GM19455 (cell line): ENCODE results near the gene PCBP1.
"Not testable (repeated sequence)": the region's sequence is repeated elsewhere in the genome, so short reads cannot be mapped to it uniquely, and the experiment has no call there.

Source experiments
- ATAC-seq: cut with Tn5 transposase; IDR thresholded peaks from one replicate; pipeline ENCODE4 v1.9.1; 2021; ENCODE audit not compliant: unreplicated experiment

The PCBP1 gene

DNA sequence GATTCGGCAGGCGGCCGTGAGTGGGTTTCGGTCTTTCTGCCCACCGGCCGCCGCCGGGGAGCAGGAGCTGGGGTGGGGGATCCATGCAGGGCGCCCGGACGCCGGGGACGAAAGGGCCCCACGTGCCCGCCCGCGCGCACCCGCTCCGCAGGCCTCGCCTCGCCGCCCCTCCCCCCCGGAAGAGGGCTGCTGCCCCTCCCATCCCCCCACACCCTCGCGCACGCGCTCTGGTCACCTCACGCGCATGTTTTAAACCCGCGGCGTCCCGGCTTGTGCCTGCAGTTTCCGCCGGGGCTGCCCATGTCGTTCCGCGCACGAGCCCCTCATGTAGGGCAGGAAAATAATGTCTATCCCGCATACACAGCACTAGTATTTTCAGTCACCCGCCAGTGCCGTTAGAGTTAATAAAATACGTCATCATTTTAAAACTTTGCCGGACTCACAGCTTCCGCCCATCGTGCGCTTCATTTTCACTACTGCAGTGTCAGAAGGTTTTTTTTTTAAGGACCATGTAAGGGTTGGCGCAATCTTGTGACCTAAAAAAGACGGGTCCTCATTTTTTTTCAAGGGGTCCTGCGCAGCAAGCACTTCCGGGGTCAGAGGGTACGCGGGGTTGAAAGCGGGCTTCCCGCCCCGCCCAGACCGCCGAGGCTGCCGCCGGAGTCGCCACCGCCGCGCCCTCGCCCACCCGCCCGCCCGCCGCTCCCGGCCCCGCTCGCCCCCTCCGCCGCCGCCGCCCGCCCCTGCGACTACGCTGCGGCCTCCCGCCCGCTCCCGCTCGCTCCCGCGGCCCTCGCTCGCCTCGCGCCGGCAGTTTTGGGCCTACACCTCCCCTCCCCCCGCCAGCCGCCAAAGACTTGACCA is at the start of gene PCBP1:
Gene PCBP1, plus strand, starts transcription at position 640 of the 864 bp plus-strand sequence. CDS start 267 bp downstream, outside the sequence.
- ATAC-seq, result peak; percentile 35

DNA sequence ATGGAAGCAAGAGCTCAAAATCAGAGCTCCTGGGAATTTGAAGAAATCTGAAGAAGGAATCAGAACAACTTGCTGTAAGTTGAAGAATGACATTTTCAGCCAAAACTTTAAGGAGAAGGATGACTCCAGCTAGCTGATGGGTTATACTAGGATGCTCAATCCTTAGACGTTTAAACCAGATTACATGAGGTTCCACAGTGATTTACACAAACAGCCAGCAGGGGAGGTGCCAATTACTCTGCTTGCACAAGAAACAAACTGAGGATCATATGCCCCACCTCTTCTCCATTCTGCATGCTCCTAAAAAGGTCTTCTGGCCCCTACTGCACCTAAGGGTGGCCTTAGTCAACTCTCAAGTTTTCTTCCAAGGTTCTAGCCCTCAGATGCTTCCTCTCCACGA is 47.9 kb upstream of the PCBP1 start:
- no peak for ATAC-seq

DNA sequence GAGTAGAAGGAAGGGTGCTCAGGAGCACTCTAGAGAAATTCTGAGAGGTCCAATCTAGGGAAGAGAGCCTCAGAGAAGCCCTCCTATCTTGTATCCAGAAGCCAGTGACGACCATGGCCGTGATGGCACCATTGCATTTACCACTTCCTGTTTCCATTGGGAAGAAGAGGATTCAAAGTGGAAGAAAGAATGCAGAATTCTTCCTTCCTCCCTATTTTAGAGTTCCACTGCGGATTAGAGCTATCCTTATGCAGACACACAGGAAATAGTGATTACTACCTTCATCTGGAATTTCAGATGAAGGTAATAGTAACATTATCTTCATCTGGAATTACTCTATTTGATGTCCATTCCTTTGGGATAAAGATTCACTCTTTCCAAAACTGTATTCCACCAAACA is 45.6 kb upstream of the PCBP1 start:
- ATAC-seq, result no peak

DNA sequence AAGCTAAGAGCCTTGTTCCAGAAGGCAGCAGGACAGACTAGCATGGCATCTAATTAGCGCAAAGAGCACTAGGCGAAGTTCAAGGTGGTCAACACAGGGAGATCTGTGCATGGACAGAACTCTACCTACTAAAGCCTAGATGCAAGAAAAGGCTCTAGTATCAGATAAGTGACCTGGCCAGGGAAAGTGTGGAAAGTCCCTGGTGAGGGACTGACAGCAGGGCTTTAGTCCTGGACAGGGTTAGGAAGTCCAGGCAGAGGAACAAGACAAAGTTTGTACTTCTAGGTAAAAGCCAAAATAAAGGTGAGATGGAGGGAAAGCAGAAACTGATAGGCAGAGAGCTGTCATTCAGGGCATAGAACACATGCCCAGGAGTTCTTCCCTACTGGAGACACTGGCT is 45.0 kb upstream of the PCBP1 start:
- ATAC-seq, result no peak

DNA sequence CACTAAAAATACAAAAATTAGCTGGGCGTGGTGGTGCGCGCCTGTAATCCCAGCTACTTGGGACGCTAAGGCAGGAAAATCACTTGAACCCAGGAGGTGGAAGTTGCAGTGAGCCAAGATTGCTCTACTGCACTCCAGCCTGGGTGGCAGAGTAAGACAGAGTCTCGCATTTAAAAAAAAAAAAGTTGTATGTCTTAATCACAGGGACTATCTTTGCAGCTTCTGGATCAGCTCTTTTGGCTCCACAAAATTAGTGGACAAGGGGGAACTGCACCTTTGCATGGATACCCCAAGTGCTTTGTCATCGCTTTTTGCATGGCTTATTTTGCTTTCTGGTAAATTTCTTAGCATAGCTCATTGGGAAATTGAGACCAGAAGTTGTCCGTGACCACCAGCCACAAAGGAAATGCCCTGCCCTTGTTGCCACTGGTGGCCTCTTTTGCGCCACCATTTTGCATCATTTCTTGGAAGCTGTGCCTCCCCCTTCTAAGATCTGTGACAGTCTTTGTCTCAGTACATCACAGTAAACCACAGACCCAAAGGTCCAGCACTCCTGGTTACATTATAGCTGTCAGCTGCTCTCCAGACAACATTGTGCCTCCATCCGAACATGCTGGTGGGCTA is 43.9 kb upstream of the PCBP1 start:
- no peak for ATAC-seq

DNA sequence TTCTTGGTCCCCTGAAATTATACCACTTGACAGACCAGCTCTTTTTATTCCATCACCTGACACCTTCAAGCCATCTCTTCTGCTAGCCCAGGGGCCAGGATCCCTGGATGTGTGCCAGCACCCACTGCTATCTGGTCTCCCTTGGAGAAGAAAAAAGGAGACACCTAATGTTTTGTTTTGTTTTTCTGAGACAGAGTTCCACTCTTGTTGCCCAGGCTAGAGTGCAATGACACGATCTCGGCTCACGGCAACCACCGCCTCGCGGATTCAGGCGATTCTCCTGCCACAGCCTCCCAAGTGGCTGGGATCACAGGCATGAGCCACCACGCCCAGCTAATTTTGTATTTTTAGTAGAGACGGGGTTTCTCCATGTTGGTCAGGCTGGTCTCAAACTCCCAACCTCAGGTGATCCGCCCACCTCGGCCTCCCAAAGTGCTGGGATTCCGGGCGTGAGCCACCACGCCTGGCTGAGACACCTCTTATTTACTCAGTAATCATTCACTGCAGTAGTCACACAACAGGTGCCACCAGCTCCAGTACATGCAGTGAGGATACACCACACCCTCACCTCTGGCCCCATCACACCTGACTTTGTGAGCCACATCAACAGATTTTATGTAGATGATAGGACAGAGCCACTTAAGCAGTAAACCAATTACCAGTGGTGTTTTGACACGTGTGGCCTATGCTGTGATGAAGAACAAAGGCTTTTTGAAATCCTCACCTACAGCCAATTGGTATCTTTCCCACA is 42.8 kb upstream of the PCBP1 start:
- no peak for ATAC-seq

DNA sequence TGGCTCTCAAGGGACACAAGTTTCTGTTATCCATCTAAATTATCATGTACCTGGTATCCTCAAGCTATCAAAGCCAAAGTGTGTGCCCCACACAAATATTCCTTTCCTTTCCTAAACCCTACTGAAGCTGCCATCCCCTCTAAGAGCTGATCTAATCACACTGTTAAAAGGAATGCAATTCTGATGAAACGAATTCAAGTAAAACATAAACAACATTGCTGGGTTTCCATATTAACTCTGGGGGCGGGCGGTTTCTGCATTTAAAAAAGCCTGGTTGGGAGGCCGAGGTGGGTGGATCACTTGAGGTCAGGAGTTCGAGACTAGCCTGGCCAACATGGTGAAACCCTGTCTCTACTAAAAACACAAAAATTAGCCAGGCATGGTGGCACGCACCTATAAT is 41.9 kb upstream of the PCBP1 start:
- ATAC-seq, result no peak

DNA sequence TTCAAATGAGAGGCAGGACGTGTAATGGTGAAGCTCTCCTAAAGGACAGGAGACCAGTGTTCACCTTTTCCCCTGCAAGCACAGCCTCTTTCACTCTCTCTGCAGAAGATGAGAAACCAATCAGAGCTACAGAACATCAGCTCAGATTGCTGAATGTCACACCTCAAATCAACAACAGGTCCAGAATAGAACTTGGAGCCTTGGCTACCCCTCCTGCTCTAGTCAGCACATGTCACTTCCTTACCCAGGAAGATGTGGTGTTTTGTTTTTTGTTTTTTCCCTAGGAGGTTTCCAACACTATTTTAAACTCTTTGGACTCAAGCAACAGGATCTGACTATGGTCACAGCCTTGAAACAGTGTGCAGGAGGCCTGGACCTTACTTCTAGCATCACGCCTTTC is 41.3 kb upstream of the PCBP1 start:
- no peak for ATAC-seq

DNA sequence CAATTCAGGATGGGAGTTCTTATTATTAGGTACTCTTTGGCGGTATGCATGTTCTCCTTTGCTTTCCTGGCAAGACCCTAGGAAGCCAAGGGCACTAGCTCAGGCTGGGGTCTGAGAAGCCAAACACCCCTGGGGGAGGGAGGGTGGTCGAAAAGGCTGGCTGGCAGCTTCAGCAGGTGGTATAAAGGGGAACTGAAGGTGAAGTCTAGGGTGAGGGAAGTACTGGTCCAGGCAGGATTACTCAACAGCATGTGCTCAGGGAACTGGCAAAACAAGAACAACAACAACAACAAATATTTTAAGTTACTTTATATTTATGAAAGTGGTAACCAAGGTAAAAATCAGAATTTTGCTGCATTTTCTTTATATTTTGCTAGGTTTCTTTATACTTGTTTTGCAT is 40.7 kb upstream of the PCBP1 start:
- no peak for ATAC-seq

DNA sequence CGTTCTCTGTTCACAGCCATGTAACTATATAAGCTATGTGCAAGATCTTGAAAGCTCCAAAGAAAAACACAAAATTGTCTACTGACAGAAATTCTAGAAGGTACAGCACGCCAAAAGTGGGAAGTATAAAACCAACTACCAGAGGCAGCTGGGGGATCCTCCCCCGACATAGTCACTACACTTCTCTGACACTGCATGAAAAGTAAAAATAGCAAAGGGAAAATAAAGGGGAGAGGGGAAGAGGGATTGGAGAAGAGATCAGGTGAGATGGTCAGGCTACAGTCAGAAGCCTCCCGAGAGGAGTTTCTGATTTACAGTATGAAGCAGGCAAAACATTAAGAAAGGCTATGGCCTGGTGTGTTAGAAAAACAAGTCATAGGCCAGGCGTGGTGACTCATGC is 39.8 kb upstream of the PCBP1 start:
- ATAC-seq, result no peak

DNA sequence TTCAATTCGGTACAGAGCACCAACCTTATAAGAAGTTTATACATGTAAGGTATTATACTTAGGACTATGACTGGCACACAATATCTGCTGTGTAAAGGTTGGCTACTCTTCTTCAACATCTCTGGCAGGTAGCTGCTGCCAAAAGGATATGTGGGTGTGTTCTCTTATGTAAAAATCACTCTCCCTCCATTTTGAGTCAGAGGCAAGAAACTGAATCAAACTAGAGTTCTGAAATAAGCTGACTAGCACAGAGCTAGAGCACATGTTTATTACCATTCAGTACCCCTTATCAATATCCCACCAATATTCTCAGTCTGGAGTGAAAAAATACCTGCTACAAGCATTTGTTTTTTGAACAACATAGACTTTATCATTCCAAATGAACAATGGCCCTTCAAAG is 38.0 kb upstream of the PCBP1 start:
- no peak for ATAC-seq

DNA sequence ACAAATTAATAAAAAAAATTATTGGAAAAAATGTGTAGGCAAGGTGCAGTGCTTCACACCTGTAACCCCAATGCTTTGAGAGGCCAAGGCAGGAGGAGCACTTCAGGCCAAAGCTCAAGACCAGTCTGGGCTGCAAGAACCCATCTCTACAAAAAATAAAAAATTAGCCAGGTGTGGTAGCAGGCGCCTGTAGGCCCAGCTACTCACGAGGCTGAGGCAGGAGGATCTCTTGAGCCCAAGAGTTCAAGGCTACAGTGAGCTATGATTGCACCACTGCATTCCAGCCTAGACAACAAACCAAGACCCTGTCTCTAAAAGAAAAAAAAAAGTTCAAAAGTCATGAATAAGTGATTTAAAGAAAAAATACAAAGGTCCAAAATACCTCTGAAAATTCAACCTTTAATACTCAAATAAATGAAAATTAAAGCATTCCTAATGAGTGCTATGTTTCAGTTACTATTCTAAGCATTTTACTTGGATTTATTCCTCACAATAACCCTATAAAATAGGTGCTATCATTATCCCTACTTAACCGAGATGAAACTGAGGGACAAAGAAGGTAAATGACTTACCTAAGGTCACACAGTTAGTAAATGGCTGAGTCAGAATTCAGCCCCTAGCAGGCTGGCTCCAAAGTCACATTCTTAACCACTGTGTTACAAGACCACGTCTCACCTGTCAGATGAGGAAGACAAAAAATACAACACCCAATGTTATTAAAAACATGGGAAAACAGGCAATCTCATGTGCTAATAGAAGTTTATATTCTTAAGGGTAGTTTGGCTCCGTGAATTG is 36.4 kb upstream of the PCBP1 start:
- ATAC-seq, result no peak

DNA sequence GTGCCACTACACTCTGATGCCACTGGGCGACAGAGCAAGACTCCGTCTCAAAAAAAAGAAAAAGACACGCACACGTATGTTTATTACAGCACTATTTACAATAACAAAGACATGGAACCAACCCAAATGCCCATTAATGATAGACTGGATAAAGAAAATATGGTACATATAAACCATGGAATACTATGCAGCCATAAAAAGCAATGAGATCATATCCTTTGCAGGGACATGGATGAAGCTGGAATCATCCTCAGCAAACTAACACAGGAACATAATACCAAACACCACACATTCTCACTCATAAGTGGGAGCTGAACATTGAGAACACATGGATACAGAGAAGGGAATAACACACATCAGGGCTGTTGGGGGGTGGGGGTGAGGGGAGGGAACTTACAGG is 32.0 kb upstream of the PCBP1 start:
- not testable (repeated sequence) for ATAC-seq

DNA sequence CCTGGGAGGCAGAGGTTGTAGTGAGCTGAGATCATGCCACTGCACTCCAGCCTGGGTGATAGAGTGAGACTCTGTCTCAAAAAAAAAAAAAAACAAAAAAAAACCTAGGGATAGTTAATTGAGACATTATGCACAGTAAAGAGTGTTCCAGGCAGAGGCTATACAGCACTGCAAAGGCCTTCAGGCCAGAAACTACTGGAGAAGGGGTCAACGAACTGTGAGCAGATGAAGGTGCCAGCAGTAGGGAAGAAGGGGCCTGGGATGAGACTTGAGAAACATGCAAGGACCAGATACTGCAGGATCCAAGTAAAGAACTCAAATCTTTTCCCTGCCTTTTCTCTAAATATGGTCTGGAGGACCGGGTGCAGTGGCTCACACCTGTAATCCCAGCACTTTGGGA is 26.0 kb upstream of the PCBP1 start:
- no peak for ATAC-seq

DNA sequence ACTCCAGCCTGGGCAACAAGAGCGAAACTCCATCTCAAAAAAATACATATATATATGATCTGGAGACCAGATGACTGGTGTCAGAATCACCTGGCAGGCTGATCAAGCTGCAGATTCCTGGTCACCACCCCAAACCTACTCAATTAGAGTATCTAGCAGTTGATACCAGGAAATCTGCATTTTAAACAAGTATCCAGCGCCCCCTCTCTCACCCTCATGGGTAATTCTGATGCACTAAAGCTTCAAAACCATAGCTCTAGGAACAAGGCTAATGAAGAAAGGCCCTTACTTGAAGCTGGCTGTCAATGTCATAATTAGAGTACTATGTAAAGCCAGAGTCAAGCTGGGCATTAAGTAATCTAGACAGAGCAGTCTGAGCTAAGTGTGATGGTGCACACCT is 25.0 kb upstream of the PCBP1 start:
- no peak for ATAC-seq

DNA sequence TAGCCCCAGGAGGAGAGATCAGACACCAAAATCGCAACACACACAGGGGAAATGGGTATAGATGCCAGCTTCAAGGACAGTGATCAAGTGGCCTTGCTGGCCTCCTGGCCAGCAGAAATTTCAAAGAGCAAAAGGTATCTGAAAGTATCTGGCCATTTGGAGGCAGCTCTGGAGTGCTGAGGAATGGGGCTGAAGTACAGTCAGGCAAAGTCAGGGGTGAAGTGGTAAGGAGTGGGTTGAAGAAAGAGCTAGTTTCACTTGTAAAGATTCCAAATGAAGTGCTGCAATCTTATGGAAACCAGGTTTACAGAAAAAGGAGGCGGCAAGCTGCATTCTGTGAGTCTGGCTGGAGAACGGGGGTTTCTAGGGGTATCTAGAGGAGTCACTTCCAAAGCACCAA is 19.2 kb upstream of the PCBP1 start:
- ATAC-seq, result no peak

DNA sequence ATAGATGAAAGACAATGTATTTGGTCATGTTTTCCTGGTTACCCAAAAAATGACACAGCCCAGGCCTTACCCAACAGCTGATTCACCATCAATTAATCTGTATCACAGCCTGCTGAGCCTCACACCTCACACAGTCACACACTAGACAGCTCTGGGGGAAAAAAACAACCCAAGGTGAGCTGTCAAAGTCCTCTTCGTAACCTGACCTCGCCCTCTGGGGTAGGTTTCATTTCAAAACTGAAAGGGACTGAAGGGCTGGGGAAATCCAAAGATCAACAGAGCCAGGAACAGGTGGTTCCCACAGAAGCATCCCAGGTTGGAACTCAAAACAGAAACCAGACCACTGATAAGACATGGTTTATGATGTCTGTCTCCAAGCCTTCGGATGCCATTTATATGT is 18.2 kb upstream of the PCBP1 start:
- ATAC-seq, result peak; percentile 63

DNA sequence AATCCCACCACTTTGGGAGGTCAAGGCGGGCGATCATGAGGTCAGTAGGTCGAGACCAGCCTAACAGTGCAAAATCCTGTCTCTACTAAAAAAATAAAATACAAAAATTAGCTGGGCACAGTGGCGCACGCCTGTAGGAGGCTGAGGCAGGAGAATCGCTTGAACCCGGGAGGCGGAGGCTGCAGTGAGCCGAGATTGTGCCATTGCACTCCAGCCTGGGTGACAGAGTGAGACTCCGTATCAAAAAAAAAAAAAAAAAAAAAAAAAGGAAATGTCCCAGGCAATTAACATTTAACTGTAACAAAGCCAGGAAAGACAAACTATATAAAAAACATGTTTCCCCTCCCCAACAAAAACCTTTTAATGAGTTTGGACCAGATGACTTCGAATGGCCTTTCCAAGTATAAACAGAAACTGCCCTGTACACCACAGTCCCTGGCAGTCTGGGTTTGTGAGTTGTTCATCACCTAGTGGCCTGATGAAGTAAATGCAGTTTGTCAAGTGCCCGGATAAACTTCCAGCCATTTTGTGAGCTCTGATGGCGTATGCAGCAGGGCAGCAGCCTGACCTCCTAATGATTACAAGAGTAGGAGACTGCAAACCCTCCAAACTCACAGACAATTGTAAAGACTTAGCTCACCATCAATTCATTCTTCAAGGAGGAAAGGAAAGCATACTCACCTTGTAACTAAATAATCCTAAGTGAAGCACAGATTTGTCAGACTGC is 16.6 kb upstream of the PCBP1 start:
- ATAC-seq, result peak; percentile 74

DNA sequence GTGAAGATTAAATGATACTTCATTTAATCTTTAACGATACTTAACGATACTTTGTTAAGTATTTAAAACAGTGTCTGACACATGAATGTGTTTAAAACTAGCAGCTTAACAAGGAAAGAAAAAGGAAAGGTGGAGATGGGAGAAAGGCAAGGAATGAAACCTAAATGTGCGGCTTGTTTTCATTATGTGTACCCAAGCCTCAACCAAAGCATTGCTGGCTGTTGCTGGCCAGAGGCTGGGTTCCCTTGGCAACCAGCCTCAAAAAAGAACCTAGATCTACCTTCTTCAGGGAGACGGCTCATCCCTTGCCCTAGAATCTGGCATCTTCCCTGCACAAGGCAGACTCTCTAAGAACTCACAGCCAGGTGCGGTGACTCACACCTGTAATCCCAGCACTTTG is 13.8 kb upstream of the PCBP1 start:
- ATAC-seq, result no peak

DNA sequence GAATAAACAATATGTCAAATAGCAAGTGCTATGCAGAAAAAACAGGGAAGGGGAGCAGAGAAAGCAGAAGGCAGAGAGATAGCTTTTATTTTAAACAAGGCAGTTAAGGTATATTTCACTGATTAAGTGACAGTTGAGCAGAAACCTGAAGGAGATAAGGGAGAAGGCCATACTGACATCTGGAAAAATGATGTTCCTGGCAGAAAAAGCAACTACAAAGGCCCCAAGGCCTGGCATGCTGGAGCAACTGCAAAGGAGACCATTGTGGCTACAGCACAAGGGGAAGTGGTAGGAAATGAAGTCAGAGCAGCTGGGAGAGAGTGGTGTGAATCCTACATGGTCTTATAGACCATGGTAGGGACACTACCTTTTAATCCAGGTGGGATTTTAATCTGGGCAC is 8.9 kb upstream of the PCBP1 start:
- ATAC-seq, result no peak
